Stromal cell of bone marrow (primary cell): ENCODE data around the gene TCHP.
"Not testable (repeated sequence)": the region's sequence is repeated elsewhere in the genome, so short reads cannot be mapped to it uniquely, and the experiment has no call there.

Source experiments
- DNase-seq: peaks from one replicate; pipeline ENCODE4 v3.0.0-alpha.2; 2012; ENCODE audit warnings: low read depth

The TCHP gene, protein sequence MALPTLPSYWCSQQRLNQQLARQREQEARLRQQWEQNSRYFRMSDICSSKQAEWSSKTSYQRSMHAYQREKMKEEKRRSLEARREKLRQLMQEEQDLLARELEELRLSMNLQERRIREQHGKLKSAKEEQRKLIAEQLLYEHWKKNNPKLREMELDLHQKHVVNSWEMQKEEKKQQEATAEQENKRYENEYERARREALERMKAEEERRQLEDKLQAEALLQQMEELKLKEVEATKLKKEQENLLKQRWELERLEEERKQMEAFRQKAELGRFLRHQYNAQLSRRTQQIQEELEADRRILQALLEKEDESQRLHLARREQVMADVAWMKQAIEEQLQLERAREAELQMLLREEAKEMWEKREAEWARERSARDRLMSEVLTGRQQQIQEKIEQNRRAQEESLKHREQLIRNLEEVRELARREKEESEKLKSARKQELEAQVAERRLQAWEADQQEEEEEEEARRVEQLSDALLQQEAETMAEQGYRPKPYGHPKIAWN

DNA sequence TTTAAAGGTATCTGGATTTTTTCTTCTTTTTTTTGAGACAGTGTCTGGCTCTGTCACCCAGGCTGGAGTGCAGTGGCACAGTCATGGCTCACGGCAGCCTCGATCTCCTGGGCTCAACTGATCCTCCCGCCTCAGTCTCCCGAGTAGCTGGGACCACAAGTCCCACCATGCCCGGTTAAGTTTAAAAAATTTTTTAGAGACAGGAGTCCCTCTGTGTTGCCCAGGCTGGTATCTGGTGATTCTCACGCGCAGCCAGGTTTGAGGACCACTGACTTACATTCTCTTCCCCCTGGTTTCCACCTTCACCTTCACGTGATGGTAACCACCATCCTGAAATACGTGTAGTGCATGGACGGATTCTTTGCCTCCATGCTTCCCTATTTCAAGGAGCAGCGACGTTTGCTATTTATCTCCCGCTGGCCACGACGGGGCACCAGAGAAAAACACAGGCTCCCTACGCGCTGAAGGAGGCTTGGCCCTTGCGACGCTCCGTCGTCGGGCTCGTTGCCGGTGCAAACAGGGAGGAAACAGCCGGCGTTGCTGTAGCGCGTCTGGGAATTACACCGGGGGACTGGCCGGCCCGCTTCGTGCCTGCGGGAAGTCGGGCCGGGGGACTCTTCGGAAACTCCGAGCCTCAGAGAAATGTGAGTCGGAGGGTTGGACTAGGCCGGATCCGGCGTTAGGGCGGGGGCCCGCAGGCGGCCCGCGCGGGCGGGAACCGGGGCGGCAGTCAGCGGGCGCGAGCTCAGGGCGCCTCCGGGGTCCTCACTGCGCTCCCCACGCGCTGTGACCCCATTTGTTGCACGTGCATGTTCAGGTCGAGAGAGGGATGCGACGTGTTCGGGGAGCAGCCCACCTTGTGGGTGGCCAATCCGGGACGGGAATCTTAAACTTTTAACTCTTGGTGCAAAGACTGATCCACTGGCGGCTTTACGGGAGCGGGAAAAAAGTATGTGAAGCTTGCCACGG lies at the start of gene TCHP:
TCHP (plus strand) TSS at position 492 of the 969 bp plus-strand sequence. CDS start 2,753 bp downstream, outside the sequence.
- peak; percentile 83 for DNase-seq

GRCh38 chr12:109850518-109850917 lies 49.6 kb upstream of the TCHP start:
- DNase-seq, result not testable (repeated sequence)

GRCh38 chr12:109855377-109855776 lies 44.7 kb upstream of the TCHP start:
- no peak for DNase-seq

DNA sequence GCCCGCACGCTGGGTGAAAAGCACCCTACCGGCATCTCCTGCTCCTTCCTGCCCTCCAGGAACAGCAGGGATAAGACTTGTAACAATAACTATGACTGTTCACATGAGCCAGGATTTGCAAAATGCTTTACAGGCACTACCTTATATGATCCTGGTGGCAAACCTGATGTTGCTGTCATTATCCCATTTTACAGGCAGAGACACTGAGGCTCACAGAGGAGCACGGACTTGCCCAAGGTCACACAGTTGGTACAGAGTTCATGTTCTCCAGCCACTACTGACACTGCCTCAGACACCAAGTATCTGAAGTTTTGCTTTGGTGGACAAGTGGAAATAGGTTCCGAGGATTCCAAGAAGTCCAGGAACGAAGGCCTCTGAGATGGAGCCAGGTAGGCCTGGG lies 42.4 kb upstream of the TCHP start:
- DNase-seq, result no peak

DNA sequence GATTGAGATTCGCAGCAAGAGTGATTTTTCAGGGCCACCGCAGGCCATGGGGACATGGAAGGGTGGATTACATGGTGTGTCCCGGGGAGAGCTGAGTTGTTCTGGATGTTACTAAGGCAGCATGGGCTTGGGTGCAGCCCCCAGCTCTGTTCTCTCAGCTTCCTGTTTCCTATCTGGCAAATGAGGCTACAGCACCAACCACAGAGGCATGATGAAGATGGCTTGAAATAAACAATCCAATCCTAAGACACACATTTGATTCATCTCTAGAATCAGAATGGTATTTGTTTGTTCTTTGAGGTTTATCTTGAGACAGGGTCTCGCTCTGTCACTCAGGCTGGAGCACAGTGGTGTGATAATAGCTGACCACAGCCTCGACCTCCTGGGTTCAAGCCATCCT lies 41.3 kb upstream of the TCHP start:
- DNase-seq, result no peak

GRCh38 chr12:109860977-109861376 lies 39.1 kb upstream of the TCHP start:
- DNase-seq, result no peak

DNA sequence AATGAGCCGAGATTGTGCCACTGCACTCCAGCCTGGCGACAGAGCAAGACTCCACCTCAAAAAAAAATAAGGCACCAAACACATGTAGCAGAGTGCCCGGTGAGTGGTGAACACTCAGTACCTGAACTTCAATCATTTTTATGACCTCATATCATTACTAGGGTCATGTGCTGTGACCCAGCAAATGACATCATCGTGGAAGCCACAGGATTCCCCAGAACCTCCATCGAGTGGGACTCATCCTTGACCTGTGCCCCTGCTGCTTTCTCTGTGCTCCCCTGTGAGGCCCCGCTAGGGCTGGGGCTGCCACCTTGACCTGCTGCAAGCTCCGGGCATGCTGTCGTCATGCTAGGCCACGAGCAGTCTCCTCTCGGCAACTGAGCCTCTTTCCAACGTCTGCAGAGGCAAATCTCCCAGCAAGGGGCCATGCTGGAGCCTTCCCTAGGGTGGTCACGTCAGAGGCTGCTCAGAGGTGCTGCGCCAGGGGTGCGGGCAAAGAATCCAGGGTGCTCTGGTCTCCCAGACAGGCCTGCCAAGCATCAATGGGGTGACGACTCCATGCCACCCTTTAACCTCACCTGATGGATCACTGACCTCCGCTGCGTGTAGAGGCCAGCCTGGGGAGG lies 38.3 kb upstream of the TCHP start:
- DNase-seq, result no peak

DNA sequence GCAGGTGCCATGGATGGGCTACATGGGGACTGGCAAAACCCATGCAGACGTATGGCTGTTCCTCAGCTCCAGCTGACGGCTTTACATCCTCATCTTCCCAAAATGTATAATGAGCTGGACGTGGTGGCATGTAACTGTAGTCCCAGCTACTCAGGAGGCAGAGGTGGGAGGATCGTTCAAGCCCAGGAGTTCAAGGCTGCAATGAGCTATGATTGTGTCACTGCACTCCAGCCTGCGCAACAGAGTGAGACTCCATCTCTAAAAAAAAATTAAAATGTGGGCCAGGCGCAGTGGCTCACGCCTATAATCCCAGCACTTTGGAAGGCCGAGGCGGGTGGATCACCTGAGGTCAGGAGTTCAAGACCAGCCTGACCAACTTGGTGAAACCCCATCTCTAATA lies 37.6 kb upstream of the TCHP start:
- DNase-seq, result not testable (repeated sequence)

DNA sequence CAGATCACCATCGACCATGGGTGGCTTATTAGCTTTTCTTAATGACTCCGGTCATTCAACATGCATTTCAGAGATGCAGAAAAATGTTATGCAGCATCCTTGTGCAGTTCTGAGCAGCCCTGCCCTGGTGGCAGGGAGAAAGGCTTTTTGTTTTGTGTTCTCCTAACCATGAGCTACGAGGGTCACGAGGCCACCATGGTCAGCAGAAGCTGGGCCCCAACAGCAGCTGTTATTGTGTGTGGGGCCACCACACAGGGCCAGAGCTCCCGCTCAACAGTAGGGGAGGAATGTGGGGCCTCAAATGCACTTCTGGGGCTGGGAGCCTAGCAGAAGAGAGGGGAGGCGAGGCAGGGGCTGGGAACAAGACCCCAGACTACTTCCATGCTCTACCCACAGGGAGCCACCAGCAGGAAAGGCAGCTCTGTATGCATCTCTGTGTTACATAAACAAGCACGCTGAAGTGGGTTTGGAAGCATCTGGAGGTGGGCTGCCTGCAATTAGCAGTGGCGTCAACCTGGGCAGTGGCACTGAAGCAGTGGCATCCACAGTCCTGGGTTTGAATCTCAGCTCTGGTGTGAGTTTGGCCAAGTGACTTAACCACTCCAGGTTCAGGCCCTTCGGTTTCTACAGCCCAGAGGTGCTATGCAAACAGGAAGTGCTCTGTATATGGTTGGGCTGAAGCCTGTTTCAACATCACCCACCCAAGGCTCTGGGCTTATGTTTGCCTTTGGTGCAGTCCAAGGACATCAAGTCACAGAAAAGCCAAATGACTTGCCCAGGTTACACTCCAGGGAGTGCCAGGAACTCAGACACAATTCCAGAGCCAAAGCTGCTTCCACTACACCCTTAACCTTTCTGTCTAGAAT lies 36.0 kb upstream of the TCHP start:
- DNase-seq, result no peak

- DNase-seq, result no peak
Observed at GRCh38 chr12:109864916-109865315, 35.2 kb upstream of the TCHP start.

GRCh38 chr12:109868182-109869051 lies 31.7 kb upstream of the TCHP start:
- no peak for DNase-seq

DNA sequence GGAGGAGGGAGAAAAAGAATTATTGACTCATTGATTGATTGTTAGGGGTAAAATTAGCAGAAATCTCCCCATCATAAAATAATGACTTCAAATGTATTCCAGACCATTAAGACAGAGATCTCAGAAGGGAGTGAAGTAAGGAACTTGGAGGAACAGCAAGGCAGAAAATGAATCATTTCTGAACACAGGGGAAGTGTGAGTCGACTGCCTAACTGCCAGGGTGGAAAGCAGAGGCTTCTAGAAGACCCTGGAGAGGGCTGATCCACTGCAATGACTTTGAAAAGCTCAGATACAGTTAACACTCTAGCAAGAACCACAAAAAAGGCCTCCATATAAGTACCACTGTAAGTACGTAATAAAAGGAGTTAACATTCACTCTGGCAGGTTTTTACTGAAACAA lies 29.4 kb upstream of the TCHP start:
- peak; percentile 55 for DNase-seq

DNA sequence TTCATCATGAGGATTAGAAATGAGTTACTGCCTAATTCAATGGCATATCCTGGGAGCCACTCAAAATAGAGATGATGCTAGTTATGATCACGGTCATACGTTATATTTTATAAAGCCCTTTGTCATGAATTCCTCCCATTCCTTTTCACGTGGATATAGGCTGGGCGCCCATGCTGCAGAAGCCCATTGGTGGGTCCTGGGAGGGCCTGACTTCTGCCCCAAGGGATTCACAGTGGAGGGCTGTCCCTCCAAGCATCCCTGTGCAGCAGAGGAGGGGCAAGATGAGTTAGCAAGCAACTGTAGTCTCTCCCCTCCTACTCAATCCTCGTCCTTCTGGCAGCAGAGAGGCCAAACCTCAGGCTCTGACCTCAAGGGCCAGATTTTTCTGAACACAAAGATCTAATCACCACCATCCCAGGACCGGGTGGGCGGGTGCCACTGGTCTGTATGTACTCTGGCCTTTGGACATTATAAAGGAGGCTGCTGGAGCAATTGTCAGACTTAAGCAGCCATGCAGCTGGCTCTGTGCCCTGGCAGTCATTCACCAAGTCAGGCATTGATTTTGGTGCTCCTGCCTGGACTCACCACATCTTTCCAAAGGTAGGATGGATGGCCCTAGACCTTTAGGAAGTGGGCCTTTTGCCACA lies 28.3 kb upstream of the TCHP start:
- DNase-seq, result no peak

DNA sequence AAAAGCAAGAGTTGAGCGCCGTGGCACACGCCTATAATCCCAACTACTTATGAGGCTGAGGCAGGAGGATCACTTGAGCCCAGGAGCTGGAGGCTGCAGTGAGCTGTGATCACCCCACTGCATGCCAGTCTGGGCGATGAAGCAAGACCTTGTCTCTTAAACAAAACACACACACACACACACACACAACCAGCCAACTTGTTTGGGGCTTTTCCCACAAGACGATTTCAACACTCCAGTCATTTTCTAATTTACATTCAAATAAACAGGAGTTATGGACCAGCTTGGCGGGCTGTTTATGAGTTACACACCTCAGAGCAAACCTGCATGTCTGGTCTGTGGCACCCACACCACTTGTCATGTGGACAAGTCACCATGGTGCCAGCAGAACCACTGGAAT lies 26.4 kb upstream of the TCHP start:
- DNase-seq, result no peak

DNA sequence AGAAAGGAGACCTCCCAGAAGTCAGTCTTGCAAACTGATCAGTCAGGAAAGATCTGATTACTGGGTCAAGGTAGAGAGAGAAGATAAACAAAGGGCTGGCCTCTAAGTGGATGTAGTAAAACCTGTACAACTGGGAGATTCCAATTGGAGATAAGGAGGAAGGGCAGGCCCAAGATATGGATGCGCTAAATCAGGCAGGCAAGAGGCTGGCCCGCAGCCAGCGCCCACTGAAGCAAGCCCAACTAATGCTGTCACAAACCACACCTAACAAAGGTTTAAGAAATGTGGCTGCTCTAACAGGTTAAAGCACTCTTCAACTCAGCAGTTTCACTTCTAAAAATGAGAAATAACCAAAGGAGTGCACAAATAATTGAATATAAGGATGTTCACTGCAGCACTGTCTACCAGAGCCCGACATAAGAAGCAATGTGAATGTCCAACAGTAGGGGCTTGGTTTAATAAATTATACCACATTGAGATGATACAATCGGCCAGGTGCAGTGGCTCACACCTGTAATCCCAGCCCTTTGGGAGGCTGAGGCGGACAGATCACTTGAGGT lies 24.4 kb upstream of the TCHP start:
- DNase-seq, result no peak

DNA sequence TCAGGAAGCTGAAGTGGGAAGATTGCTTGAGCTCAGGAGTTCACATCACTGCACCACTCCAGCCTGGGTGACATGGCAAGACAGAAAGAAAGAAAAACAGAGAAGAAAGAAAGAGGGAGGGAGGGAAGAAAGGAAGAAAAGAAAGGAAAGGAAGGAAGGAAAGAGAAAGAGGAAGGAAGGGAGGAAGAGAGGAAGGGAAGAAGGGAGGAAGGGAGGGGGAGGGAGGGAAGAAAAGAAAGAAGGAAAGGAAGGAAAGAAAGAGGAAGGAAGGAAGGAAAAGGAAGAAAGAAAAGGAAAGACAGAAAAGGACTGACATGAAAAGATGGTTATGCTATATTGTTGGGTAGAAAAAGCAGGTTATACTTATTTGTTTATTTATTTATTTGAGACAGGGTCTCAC lies 23.7 kb upstream of the TCHP start:
- no peak for DNase-seq

DNA sequence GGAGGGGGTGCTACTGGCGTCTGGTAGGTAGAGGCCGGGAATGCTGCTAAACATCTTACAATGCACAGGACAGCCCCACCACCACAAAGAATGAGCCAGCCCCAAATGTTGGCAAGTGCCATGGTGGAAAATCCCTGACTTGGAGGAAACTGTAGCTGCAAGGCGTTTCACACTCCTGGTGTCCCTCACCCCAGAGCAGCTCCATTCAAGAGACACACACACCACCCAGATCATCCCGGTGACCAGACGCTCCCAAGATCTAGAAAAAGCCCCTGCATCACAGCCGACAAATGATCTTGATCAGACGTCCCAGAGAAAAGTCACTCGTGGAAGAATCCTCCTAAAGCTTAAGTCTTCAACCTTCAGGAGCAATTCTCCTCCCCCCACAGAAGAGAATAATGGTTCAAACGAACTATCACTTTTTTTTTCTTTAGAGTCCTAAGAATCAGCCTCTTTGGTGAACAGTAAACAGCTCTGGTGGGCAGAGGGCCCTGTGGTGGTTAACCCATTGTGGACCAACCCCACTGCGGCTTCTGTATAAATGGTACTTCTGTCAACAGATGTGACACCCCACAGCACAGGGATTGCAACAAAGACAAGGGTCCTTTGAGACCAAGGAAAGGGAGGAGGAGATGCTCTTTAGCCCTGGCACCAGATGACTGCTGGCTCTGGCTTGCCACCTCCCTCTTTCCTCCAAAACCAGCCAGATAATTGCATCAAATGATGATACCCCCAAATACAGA lies 22.4 kb upstream of the TCHP start:
- DNase-seq, result no peak

GRCh38 chr12:109878247-109878625 lies 21.8 kb upstream of the TCHP start:
- no peak for DNase-seq

GRCh38 chr12:109878749-109879148 lies 21.3 kb upstream of the TCHP start:
- no peak for DNase-seq
